Right ventricle myocardium inferior (tissue), 1 donor: ENCODE data around the gene PRRC2B. TPM values are rescaled to one million over a fixed set of nuclear protein-coding genes. Genes with fewer than 3 reads are reported as not detected.
"Not testable (repeated sequence)": the region's sequence is repeated elsewhere in the genome, so short reads cannot be mapped to it uniquely, and the experiment has no call there.

Source experiments
- ATAC-seq: fragments of 200-7000 bp; cut with Tn5 transposase; one replicate; pipeline ENCODE4 v1.9.1; 2020; ENCODE audit warnings: mild to moderate bottlenecking, moderate library complexity
- DNase-seq: peaks from one replicate; pipeline ENCODE4 v3.0.0; 2021; ENCODE audit errors: missing footprints
- intact Hi-C: fragments of 100-400 bp; cut with DNase I; formaldehyde crosslinking; loops from one replicate; pipeline ENCODE4 v1.11.0; 2022
- total RNA-seq: library from RNA; stranded (reverse); fragmentation: NEBNext Ultra II Directional; extraction: Animal tissue kit (Norgen Biotek cat#: 25700); gene quantifications from one replicate; pipeline ENCODE4 v1.2.1, GENCODE V29; 2021
- donor health status: DM: no; HTN: yes; CAD: no; lungs with severe emphysema.

Gene PRRC2B
- total RNA-seq, 1 donor from 2014 or later = 142 TPM

DNA sequence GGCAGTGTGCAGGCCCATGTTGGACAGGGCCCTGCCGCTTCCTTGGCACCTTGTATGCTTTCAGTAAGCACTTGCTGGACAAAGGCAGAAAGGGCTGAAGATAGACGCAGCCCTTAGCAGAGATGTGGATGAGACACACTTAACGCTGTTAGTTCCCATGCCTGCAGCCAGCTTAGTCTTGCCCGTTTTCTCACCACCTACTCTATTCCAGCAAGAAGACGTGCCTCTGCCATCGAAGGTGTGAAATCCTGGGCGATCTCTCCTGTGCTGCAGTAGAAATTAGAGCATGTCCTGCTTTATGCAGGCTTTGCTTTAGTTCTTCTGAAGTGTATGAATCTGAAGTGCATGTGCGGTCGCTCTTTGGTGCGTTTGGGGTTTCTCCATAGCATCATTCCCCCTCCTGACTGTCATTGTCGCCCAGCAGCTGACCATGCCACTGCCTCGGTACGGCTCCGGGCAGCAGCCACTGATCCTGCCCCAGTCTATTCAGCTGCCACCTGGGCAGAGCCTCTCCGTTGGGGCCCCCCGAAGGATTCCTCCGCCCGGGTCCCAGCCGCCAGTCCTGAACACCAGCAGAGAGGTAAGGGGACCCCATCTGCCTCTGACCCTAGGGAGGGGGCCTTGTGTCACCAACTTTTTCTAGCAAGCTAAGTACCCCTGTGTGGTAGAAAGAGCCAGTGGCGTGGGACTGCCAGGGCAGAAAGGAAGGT is 97.3 kb downstream of the PRRC2B start:
- intact Hi-C loops = no loop called here
- ATAC-seq = no peak
- no peak for DNase-seq

DNA sequence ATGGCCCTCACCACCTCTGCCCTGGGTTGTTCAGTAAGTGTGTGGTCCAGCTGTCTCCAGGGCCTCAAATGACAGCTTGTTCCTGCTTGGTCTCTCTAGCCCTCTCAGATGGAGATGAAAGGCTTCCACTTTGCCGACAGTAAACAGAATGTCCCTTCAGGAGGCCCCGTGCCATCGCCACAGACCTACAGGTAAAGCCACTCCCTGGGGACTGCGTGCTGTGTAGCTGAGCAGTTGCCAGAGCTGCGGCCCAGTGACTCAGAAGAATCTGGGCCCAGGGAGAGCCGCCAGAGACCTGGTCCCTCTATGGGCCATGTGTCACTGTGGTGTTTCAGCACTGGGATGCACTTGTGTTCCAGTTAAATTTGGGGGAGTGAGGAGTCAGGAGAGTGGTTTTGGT is 98.2 kb downstream of the PRRC2B start:
- DNase-seq = no peak
- ATAC-seq = no peak
- intact Hi-C loops = no loop called here

DNA sequence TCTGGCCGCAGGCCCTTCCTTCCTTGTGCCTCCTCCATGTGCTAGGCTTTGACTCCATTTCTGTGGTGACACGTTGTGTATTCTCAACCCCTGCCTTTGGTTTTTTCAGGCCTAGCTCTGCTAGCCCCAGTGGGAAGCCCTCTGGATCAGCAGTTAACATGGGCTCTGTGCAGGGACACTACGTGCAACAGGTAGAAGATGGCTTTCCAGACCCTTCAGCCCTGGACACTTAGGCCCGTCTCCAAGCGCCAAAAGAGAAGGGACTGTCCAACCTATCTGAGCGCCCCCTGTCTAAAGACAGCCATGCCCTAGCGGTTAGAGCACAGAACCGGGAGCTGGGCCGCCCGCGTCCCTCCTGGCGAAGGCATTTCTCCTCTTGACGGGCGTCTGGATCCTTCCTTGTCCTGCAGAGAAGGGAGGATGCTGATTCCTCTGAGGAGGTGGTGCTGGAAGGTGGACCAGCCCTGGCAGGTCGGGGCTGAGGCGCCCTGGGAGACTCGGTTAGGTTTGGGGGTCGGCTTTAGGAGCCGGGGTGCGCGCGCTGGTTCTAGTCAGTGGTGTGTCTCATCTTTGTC is 100.5 kb downstream of the PRRC2B start:
- intact Hi-C loops = no loop called here
- no peak for ATAC-seq
- no peak for DNase-seq

DNA sequence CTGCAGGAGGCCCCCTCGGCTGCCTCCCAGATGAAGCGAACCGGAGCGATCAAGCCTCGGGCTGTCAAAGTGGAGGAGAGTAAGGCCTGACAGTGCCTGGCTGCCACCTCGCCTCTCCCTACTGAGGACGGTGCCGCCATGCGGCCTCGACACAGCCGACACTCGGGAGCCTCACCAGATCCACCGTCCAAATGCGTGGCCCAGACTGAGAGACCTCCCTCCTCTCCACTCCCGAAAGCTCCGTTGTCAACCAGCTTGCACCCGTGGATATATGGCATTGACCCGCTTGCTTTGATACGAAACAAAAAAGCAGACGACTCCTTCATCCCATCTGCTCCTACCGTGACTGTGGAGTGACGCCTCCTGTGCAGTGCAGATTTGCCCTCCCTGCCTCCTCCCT is 101.9 kb downstream of the PRRC2B start:
- intact Hi-C loops = no loop called here
- DNase-seq (no peak), ATAC-seq (no peak)

GRCh38 chr9:131496844-131497405 is 103.0 kb downstream of the PRRC2B start:
- intact Hi-C loops = no loop called here
- DNase-seq (no peak), ATAC-seq (no peak)

DNA sequence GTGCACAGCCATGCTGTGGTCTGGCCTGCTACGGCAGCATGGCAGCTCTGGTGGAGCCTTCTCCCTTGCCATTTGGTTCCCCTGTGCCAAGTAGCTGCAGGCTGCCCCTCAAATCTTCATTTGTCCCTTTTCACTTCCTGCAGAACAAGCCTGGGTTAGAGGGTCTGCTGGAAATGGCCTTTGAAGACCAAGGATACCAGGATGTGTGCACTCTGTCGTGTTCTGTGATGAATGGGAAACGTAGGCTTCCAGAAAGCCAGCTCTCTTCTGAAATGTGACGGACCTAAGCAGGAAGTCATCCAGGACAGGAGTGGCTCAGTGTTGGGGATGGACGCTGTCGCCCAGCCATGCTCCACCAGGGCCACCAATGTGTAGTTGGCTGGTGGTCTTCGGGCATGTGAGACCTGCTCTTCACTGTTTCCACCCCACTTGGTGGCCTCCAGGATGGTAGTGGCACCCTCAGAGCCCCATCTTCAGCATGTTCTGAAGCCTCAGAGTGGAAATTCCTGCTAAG is 105.4 kb downstream of the PRRC2B start:
- no peak for DNase-seq
- intact Hi-C loops = no loop called here

GRCh38 chr9:131500377-131500776 is 106.5 kb downstream of the PRRC2B start:
- ATAC-seq = no peak
- no peak for DNase-seq
- intact Hi-C loops = no loop called here

More for the DNA sequence above, 105.4 kb downstream of the PRRC2B start:
- no peak for ATAC-seq

GRCh38 chr9:131500939-131501541 is 107.2 kb downstream of the PRRC2B start:
- no peak for DNase-seq
- intact Hi-C loops = no loop called here

DNA sequence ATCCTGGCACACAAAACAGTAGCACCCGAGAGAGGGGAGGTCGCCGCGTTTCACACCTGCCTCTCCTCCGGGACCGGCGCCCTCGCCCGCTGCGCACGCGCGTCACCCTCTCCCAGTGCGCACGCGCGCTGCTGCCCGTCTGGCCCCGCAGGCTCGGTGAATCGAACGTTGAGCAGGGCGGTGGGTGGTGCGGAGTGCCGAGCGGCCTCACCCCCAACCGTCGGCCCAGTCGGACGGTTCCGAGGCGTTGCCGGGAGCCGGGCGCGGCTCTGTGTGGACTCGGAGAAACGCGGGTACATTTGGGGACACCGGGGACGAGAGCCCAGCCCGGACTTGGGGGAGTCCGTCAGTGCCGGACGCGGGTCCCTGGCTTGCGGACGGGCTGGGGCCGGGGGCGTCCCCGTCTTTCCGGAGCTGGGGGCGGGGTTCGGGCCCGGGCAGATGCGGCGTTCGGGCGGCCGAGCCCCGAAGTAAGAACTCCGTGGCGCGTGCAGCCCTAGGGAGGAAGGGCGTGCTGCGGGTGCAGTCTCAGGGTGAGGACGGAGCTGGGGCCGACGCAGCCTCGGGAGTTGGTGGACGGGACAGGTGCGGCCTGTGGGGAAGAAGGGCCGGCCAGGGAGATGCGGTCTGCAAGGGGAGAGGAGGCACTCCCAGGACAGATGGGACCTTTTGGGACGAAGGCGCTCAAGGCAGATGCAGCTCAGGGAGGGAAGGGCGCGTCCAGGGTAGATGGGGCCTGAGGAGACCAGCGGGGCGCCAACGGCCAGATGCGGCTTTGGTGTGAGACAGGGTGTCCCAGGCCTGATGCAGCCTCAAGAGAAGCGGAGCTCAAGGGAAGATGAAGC is 109.1 kb downstream of the PRRC2B start, which contains the start of gene POMT1:
TSS of gene POMT1 (plus strand) at position 138 of the 845 bp plus-strand sequence. CDS start 1,301 bp downstream, outside the sequence.
- intact Hi-C loops = no loop called here
- peak; percentile 93 for DNase-seq
- ATAC-seq = peak; percentile 95

More at GRCh38 chr9:131500939-131501541, 107.2 kb downstream of the PRRC2B start:
- no peak for ATAC-seq

GRCh38 chr9:131503626-131504465 is 110.0 kb downstream of the PRRC2B start:
- ATAC-seq (no peak), DNase-seq (no peak)

GRCh38 chr9:131505012-131505411 is 111.1 kb downstream of the PRRC2B start:
- ATAC-seq (no peak), DNase-seq (peak; percentile 11)
- intact Hi-C loops = no loop called here

More at GRCh38 chr9:131503626-131504465, 110.0 kb downstream of the PRRC2B start:
- intact Hi-C loops = no loop called here

GRCh38 chr9:131511416-131511815 is 117.5 kb downstream of the PRRC2B start:
- intact Hi-C loops = no loop called here
- no peak for ATAC-seq
- DNase-seq = no peak

DNA sequence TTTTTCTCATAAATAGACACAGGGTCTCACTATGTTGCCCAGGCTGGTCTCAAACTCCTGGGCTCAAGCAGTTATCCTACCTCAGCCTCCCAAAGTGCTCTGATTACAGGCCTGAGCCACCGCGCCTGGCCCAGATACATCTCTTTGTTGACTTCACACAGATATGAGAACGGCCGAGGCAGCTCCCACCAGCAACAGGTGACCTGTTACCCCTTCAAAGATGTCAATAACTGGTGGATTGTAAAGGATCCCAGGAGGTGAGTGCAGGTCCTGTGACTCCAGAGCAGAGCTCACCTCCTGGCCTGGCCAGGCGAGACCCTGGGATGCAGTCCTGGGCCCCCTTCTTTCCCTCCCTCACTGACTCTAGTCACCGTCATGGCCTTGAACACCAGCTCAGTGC is 118.0 kb downstream of the PRRC2B start:
- intact Hi-C loops = no loop called here
- no peak for ATAC-seq
- DNase-seq = no peak

DNA sequence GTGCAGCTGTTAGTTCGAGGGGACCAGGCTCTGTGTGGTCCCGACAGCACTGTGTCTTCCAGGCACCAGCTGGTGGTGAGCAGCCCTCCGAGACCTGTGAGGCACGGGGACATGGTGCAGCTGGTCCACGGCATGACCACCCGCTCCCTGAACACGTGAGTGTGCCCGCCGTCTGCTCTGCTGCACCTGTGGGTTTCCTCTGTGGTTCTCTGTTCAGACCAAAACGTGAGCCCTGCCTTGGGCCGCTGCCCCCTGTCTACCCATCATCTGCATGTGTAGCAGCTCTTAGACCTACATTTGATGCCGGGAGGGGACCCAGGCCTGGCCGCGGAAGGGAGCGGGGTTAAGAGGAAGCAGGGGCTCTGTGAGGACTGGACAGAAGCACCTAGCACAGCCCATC is 119.3 kb downstream of the PRRC2B start:
- DNase-seq = no peak

GRCh38 chr9:131515559-131516031 is 121.7 kb downstream of the PRRC2B start:
- intact Hi-C loops, DNase-seq, ATAC-seq: not testable (repeated sequence)

More for the DNA sequence above, 119.3 kb downstream of the PRRC2B start:
- intact Hi-C loops = no loop called here
- ATAC-seq = no peak

GRCh38 chr9:131516100-131516499 is 122.2 kb downstream of the PRRC2B start:
- no peak for DNase-seq
- intact Hi-C loops = no loop called here
- ATAC-seq = no peak

- intact Hi-C loops = no loop called here
- DNase-seq = no peak
- peak; percentile 47 for ATAC-seq
Measured at GRCh38 chr9:131516930-131517329, 123.0 kb downstream of the PRRC2B start.

DNA sequence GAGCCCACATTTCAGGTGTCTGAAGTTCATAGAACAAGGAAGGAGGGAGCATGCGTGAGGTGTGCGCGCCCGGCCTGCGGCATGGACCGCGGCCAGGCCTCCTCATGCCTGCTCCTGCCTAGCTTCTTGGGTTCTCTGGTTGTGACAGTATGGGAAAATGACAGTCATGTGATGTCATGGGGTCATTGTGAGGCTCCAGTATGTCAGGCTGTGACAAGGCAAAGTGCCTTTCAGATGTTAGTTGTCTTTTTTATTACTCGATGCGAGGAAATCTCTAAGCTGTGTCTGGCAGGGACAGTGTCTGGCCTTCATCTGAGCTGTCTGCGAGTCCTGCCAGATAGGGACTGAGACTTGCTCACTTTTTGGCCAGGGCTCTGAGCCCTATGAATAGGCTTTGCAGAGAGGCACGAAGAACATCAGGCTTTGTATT is 123.9 kb downstream of the PRRC2B start:
- DNase-seq (no peak), ATAC-seq (peak; percentile 85)
- intact Hi-C loops = no loop called here
